ENCODE measurements around the gene ESPL1. TPM values are rescaled to one million over a fixed set of nuclear protein-coding genes. Genes with fewer than 3 reads are reported as not detected.
"Not testable (repeated sequence)": the region's sequence is repeated elsewhere in the genome, so short reads cannot be mapped to it uniquely, and the experiment has no call there.

ESPL1 gene
- polyA plus RNA-seq, 1 donor, result 31.2 TPM

DNA sequence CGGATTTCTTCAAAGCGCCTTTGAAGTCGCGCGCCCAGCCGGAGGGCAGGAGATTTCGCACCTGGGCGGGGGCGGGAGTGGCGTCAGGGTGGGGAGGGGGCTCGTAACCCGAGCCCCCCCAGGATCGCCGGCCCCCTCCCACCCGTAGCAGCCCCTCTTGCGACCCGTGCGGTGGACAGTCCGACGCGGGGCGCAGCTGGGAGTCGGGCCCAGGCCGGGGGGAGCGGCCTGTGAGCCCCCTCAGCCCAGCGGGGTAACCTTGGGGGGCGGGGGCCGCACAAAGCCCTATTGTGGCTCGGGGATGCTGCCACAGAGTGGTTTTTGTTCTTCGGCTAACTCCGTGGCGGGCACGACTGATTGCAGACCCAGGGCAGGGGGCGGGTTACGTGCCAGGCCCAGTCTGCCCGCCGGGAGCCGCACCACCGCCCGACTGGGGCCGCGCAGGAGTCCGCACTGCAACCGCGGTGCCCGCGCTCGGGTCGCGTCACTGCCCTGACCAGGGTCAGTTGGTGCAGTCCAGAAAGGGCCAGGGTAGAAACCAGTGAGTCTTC, 57.5 kb downstream of the ESPL1 start:
- Histone ChIP-seq H3K9me3 (ENCODE audit: control insufficient read depth, low read depth, low read length) (peaks cover 4% of the 10 kb centered on the region), H3K36me3 (ENCODE audit: control insufficient read depth, insufficient read depth, low read length) (no peaks in the 10 kb centered on the region), H3K27me3 (ENCODE audit: control insufficient read depth, insufficient read depth, low read length) (peaks cover 42% of the 10 kb centered on the region), H3K4me3 (ENCODE audit: low read length) (peak overlapping the region; percentile 51), H3K27ac (ENCODE audit: low read length) (peak overlapping the region; percentile 72), H3K4me1 (ENCODE audit: control insufficient read depth, insufficient read depth, low read length) (peaks cover 21% of the 10 kb centered on the region)
- WGBS (ENCODE audit: insufficient coverage, low lambda C conversion rate), result no CpG with 5 or more reads among the region's 50 CpGs
- DNase-seq, result peak in 1 of 2 donors; percentile 41

DNA sequence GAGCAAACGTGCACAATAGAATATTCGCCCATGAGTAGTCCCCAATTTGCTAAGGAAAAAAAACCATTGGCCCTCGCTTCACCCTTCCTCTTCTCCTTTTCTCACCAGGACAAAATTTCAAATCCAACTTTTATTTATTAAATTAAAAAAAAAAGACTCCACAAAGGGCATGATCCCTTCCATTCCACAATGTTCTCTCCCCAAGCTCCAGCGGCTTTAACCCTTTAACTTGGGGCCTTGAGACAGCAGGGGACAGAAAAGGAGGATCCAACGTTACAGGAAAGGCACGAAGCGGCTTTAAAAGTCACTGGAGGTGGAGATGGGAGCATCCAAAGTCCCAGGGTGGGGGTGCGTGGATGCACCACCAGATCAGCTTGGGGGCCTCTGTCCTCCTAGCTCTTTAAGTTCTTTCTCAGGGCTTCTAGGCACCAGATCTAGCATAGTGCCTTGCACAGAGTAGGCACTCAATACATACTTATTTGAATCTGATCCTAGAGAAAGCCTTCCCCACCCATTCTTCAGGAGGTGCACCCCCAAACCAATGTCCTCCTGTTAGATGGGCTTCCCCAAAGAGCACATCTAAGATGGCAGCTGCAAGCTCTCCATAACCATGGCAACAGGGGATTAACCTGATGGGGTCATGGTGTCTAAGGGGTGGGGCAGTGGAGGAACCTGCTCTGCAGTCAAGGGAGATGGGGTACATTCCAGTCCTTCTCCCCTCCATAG, 58.5 kb downstream of the ESPL1 start:
- no peaks in the 10 kb centered on the region for H3K36me3 ChIP-seq (ENCODE audit: control insufficient read depth, insufficient read depth, low read length)
- H3K4me1 ChIP-seq (ENCODE audit: control insufficient read depth, insufficient read depth, low read length), result peaks cover 18% of the 10 kb centered on the region
- H3K4me3 ChIP-seq (ENCODE audit: low read length), result no peak overlapping the region
- WGBS (ENCODE audit: insufficient coverage, low lambda C conversion rate), result no CpG with 5 or more reads among the region's 8 CpGs
- peaks cover 42% of the 10 kb centered on the region for H3K27me3 ChIP-seq (ENCODE audit: control insufficient read depth, insufficient read depth, low read length)
- DNase-seq, result no peak
- peaks cover 4% of the 10 kb centered on the region for H3K9me3 ChIP-seq (ENCODE audit: control insufficient read depth, low read depth, low read length)
- no peak overlapping the region for H3K27ac ChIP-seq (ENCODE audit: low read length)

GRCh38 chr12:53327435-53328042, 59.4 kb downstream of the ESPL1 start:
- Histone ChIP-seq H3K27me3 (ENCODE audit: control insufficient read depth, insufficient read depth, low read length) (peaks cover 42% of the 10 kb centered on the region), H3K4me3 (ENCODE audit: low read length) (no peak overlapping the region), H3K9me3 (ENCODE audit: control insufficient read depth, low read depth, low read length) (peaks cover 4% of the 10 kb centered on the region), H3K27ac (ENCODE audit: low read length) (no peak overlapping the region), H3K36me3 (ENCODE audit: control insufficient read depth, insufficient read depth, low read length) (no peaks in the 10 kb centered on the region), H3K4me1 (ENCODE audit: control insufficient read depth, insufficient read depth, low read length) (peaks cover 15% of the 10 kb centered on the region)
- DNase-seq, result no peak
- WGBS (ENCODE audit: insufficient coverage, low lambda C conversion rate), result no CpG with 5 or more reads among the region's 3 CpGs

DNA sequence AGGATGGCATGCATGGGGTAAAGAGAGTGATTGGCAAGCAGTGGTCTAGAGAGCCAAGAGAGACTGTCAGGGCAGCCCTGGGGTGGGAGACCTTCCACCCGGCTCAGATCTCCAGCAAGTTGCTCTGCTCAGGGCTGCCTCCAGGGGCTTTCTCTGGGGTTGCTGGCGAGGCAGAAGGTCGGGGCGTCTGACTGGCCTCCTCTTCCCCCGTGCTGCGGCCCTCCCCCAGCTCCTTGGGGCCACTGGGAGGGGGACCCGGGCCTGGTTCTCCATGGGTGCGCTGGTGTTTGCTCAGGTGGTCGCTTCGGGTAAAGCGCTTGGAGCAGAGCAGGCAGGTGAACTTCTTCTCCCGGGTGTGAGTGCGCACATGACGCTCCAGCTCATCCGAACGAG, 59.9 kb downstream of the ESPL1 start:
- no peak overlapping the region for H3K27ac ChIP-seq (ENCODE audit: low read length)
- peaks cover 4% of the 10 kb centered on the region for H3K9me3 ChIP-seq (ENCODE audit: control insufficient read depth, low read depth, low read length)
- H3K4me3 ChIP-seq (ENCODE audit: low read length), result no peak overlapping the region
- no CpG with 5 or more reads among the region's 16 CpGs for WGBS (ENCODE audit: insufficient coverage, low lambda C conversion rate)
- H3K27me3 ChIP-seq (ENCODE audit: control insufficient read depth, insufficient read depth, low read length), result peaks cover 47% of the 10 kb centered on the region
- H3K4me1 ChIP-seq (ENCODE audit: control insufficient read depth, insufficient read depth, low read length), result peaks cover 15% of the 10 kb centered on the region
- no peak for DNase-seq
- H3K36me3 ChIP-seq (ENCODE audit: control insufficient read depth, insufficient read depth, low read length), result no peaks in the 10 kb centered on the region

DNA sequence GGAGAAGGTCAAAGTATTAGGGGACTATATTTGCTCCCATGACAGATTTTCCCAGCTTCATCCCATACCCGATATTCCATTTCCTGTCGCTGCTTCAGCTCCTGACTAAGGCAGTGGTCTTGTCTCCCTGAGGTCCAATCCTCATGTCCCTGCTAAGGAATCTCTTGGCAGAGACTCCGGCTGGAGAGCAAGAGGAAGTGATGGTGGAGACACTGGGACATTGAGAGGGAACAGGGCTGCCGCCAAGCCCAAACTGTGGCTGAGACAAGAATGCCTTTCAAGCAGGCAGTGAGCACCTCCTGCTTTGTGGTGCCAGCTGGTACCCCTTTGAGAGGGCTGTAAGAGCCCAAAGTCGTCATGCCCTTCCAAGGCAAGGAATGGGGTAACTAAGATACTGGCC, 62.6 kb downstream of the ESPL1 start:
- Histone ChIP-seq H3K36me3 (ENCODE audit: control insufficient read depth, insufficient read depth, low read length) (no peaks in the 10 kb centered on the region), H3K4me1 (ENCODE audit: control insufficient read depth, insufficient read depth, low read length) (no peaks in the 10 kb centered on the region), H3K4me3 (ENCODE audit: low read length) (no peak overlapping the region), H3K9me3 (ENCODE audit: control insufficient read depth, low read depth, low read length) (no peaks in the 10 kb centered on the region), H3K27me3 (ENCODE audit: control insufficient read depth, insufficient read depth, low read length) (peaks cover 52% of the 10 kb centered on the region), H3K27ac (ENCODE audit: low read length) (no peak overlapping the region)
- DNase-seq, result no peak
- no CpG with 5 or more reads among the region's 5 CpGs for WGBS (ENCODE audit: insufficient coverage, low lambda C conversion rate)

- not testable (repeated sequence) for H3K4me1 ChIP-seq (ENCODE audit: control insufficient read depth, insufficient read depth, low read length); H3K4me3 ChIP-seq (ENCODE audit: low read length); DNase-seq; H3K9me3 ChIP-seq (ENCODE audit: control insufficient read depth, low read depth, low read length); H3K36me3 ChIP-seq (ENCODE audit: control insufficient read depth, insufficient read depth, low read length); H3K27ac ChIP-seq (ENCODE audit: low read length)
- H3K27me3 ChIP-seq (ENCODE audit: control insufficient read depth, insufficient read depth, low read length), result peaks cover 52% of the 10 kb centered on the region
Observed at GRCh38 chr12:53332339-53332738, 64.2 kb downstream of the ESPL1 start.

DNA sequence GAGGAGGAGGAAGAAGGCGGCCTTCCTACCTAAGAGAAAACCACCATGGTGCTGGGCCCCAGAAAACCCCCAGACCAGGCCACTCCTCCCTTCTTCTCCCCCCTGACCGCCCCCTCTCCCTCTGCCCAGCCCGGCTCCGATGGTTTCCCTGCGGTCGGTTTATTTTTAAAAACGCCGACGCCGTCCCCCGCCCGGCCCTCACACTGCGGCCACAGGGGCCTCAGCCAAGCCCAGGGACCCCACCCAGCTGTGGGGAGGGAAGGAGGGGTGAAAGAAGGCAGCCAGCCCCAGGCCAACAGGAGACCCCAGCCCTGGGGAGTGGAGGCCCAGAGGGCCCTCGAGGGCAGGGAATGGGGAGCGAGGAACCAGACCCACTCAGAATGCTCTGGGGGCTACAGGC, 64.6 kb downstream of the ESPL1 start:
- H3K27ac ChIP-seq (ENCODE audit: low read length), result no peak overlapping the region

DNA sequence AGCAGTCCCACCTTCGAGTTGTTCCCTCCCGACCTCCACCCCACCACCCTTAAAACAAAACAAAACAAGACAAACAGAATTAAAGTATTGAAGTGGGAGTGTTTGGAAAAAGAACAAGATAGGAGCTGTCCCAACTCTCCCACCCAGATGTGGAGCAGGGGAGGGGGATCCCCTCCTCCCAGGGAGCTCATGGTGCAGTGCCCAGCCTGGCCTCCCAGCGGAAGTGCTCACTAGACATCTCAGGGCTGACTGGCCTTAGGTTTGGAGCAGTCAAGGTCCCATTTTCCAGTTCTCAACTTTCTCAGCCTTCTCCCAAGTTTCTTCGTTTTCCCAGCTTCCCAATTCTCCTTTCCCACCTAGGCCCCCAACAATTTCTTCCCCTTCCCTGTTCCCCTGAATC, 65.2 kb downstream of the ESPL1 start:
- peaks cover 53% of the 10 kb centered on the region for H3K27me3 ChIP-seq (ENCODE audit: control insufficient read depth, insufficient read depth, low read length)
- H3K36me3 ChIP-seq (ENCODE audit: control insufficient read depth, insufficient read depth, low read length), result no peaks in the 10 kb centered on the region
- DNase-seq, result no peak
- WGBS (ENCODE audit: insufficient coverage, low lambda C conversion rate), result 100% methylated on average over 1 of the region's 4 CpGs
- no peak overlapping the region for H3K27ac ChIP-seq (ENCODE audit: low read length)
- H3K9me3 ChIP-seq (ENCODE audit: control insufficient read depth, low read depth, low read length), result no peaks in the 10 kb centered on the region
- H3K4me3 ChIP-seq (ENCODE audit: low read length), result no peak overlapping the region
- no peaks in the 10 kb centered on the region for H3K4me1 ChIP-seq (ENCODE audit: control insufficient read depth, insufficient read depth, low read length)

More for the DNA sequence above, 64.6 kb downstream of the ESPL1 start:
- H3K36me3 ChIP-seq (ENCODE audit: control insufficient read depth, insufficient read depth, low read length), result no peaks in the 10 kb centered on the region
- WGBS (ENCODE audit: insufficient coverage, low lambda C conversion rate), result 100% methylated on average over 1 of the region's 15 CpGs
- H3K4me1 ChIP-seq (ENCODE audit: control insufficient read depth, insufficient read depth, low read length), result no peaks in the 10 kb centered on the region
- DNase-seq, result no peak
- H3K27me3 ChIP-seq (ENCODE audit: control insufficient read depth, insufficient read depth, low read length), result peaks cover 52% of the 10 kb centered on the region
- H3K9me3 ChIP-seq (ENCODE audit: control insufficient read depth, low read depth, low read length), result no peaks in the 10 kb centered on the region
- H3K4me3 ChIP-seq (ENCODE audit: low read length), result no peak overlapping the region

DNA sequence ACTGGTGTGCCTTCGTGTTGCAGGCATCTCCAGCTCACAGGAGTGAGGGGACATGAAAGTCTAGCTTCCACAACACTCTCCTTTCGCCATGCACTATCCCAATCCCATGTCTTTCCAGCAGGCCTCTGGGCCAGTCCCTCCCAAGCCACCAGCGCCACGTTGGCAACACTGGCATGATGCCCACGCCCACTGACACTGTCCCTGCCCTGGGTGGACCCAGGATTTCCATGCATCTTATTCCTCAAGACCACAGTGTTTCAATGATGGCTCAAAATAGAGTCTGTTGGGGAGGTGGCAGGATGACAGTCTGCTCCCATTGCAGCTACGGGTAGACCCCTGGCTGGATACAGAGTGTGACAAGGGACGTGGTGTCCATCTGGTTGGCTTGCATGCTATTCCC, 65.7 kb downstream of the ESPL1 start:
- no peaks in the 10 kb centered on the region for H3K4me1 ChIP-seq (ENCODE audit: control insufficient read depth, insufficient read depth, low read length)
- no peak overlapping the region for H3K27ac ChIP-seq (ENCODE audit: low read length)
- no peaks in the 10 kb centered on the region for H3K36me3 ChIP-seq (ENCODE audit: control insufficient read depth, insufficient read depth, low read length)
- no CpG with 5 or more reads among the region's 7 CpGs for WGBS (ENCODE audit: insufficient coverage, low lambda C conversion rate)
- H3K9me3 ChIP-seq (ENCODE audit: control insufficient read depth, low read depth, low read length), result no peaks in the 10 kb centered on the region
- H3K4me3 ChIP-seq (ENCODE audit: low read length), result no peak overlapping the region
- H3K27me3 ChIP-seq (ENCODE audit: control insufficient read depth, insufficient read depth, low read length), result peaks cover 53% of the 10 kb centered on the region
- DNase-seq, result no peak

- no peaks in the 10 kb centered on the region for H3K9me3 ChIP-seq (ENCODE audit: control insufficient read depth, low read depth, low read length)
- no CpG with 5 or more reads among the region's 8 CpGs for WGBS (ENCODE audit: insufficient coverage, low lambda C conversion rate)
- no peak overlapping the region for H3K27ac ChIP-seq (ENCODE audit: low read length)
- DNase-seq, result no peak
- no peaks in the 10 kb centered on the region for H3K36me3 ChIP-seq (ENCODE audit: control insufficient read depth, insufficient read depth, low read length)
- H3K4me3 ChIP-seq (ENCODE audit: low read length), result no peak overlapping the region
- H3K27me3 ChIP-seq (ENCODE audit: control insufficient read depth, insufficient read depth, low read length), result peaks cover 52% of the 10 kb centered on the region
- no peaks in the 10 kb centered on the region for H3K4me1 ChIP-seq (ENCODE audit: control insufficient read depth, insufficient read depth, low read length)
Observed at GRCh38 chr12:53334822-53335221, 66.7 kb downstream of the ESPL1 start.
